H54 (cell line): Measurements from ENCODE around the gene C11orf42.

Source experiments
- DNase-seq: peaks from one replicate; pipeline ENCODE4 v3.0.0; 2011; ENCODE audit warnings: low spot score, mixed read lengths; ENCODE audit not compliant: insufficient read length
- FAIRE-seq: peaks from 3 replicates; lab custom pipeline; 2011; peaks lifted over from hg19 to GRCh38; lab: Jason Lieb, UNC
- POLR2A ChIP-seq: IDR thresholded peaks from 2 replicates; pipeline ENCODE4 v1.6.1; 2011; ENCODE audit warnings: low read depth, mild to moderate bottlenecking, low read length

Gene C11orf42

GRCh38 chr11:6253197-6253596 lies 47.8 kb downstream of the C11orf42 start:
- no peak for FAIRE-seq
- no peak for TF ChIP-seq POLR2A

GRCh38 chr11:6258141-6258540 lies 52.8 kb downstream of the C11orf42 start:
- TF ChIP-seq POLR2A, result no peak
- FAIRE-seq (no peak), DNase-seq (no peak)

More at GRCh38 chr11:6253197-6253596, 47.8 kb downstream of the C11orf42 start:
- no peak for DNase-seq

GRCh38 chr11:6258571-6259081 lies 53.3 kb downstream of the C11orf42 start:
- DNase-seq (no peak), FAIRE-seq (no peak)
- TF ChIP-seq POLR2A, result no peak

GRCh38 chr11:6260207-6260726 lies 54.9 kb downstream of the C11orf42 start:
- no peak for TF ChIP-seq POLR2A
- DNase-seq (no peak), FAIRE-seq (no peak)
